ENCODE measurements around the gene THSD4.

The THSD4 gene

DNA sequence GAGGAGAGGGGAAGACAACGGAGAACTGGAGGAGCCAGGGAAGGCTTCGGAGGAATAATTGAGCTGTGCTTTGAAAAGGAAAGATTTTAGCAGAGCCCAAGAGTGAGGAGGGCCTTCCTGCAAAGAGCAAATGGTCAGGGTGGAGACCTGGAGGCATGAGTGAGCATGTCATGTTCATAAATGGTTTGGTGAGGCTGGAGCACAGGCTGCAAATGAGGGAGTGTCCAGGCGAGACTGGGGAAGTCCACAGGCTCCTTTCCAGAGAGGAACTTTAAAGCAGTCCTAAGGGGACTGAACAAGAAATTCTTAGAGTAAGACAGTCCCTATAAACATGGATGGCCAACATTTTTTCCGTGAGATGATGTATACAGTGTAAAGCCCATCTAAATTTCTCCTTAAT is 108.8 kb downstream of the THSD4 start:
- no peak for DNase-seq (ENCODE audit: low read depth in 2 of 2)

DNA sequence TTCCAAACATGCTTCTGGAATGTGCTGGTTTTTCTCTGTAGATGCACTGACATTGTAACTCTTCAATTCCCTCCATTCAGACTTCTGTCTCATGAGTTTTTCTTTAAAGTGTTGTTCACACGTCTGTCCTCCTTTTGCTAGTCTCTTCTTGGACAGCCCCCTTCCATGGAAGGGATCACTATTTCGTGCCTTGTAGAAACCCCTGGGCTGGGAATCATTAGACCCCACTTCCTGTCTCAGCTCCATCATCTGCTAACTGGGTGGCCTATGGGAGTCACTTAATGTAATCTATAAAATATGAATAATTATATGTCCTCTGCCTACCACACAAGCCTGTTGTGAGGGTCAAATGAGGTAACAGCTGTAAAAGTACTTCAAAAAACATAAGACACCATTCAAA is 110.6 kb downstream of the THSD4 start:
- DNase-seq (ENCODE audit: low read depth in 2 of 2), result no peak

DNA sequence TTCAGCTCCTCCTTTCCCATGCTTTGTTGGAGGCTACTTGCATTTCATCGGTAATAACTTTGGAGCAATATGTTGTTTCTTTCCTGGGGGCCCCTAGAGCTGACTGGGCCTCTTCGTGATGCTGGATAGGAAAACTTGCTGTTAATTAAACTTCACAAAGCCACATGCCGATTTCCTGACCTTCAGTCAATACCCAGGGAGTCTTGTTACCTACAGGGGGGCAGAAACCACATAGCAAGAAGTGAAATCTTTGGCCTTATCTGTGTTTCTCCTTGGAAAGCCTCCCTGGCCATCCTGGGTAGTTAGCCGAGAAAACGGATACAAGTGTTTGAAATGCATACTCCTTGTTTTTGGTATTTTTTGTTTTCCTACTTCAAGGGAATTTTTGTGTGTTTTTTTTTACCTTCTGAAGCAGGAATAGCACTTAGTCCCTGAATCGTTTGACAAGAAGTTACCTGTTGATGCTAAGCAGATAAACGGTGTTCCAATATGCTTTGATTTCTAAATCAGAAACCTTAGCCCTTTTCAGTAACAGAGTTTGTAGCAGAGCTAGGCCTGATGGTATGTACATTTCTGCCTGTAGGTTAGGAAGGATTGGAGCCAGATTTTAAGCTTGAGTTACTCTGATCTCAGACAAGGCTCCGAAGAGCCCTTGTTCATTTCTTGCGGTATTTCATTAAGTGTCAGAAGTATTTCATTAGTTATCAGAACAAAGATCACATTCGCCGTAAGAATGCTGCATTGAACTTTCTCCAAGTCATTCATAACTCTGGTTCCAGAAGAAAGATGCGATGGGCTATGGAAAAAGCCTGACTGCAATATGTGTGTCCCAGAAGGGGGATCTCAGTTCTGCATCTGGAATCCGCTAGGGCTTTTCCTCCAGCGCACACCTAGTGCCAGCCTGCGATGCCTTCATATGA is 111.5 kb downstream of the THSD4 start:
- DNase-seq (ENCODE audit: low read depth in 2 of 2), result peak; percentile 57 to 63

DNA sequence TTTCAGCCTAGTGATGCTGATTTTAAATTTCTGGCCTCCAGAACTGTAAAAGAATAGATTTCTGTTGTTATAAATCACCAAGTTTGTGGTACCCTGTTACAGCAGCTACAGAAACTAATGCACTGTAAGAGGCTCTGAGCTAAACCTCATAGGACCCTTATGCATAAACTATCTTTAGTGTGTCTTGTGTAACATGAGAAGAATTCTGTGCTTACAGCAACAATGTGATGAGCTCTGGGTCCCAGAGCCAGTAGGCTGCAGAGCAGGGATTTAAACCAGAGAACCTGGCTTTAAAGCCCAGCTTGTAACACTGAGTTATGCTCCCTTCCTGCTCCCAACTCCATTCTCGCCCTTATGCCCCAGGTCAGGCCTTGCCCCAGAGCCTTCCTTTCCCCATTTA is 113.1 kb downstream of the THSD4 start:
- DNase-seq (ENCODE audit: low read depth in 2 of 2), result no peak

DNA sequence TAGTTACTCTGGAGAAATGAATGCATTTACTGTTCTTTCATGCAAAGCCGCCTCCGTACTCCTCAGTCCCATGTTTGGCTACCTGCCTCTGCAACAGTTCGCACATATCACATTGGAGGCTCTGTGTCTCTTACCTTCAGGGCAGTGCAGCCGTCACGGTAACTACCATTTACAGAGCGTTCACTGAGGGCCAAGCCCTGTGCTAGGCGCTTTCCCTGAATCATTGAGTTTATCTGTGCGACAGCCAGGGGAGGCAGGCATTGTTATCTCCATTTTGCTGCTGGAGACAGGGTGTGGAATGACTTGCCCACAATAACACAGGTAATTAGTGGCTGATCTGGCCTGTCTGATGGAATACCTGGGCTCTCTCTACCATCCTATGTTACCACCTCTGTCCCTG is 115.0 kb downstream of the THSD4 start:
- DNase-seq (ENCODE audit: low read depth in 2 of 2), result no peak

DNA sequence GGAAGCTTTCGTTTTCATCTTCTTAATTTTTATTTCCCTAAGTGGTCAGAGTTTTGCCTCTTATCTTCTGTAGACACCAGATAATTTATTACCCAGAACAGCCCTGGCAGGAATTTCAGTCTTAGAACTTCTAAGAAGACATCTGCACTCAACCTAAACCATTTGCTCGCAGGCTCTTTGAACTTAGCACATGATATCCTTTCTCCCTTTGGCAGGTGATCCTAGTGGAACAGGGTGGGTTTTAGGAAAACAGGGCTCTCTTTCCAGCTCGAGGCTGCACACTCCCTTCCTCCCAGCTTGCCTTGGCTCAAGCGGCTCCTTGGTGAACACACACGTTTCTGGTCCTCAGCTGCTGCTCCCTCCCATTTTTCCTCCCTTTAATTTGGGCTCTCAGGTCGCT is 116.5 kb downstream of the THSD4 start:
- no peak for DNase-seq (ENCODE audit: low read depth in 2 of 2)

DNA sequence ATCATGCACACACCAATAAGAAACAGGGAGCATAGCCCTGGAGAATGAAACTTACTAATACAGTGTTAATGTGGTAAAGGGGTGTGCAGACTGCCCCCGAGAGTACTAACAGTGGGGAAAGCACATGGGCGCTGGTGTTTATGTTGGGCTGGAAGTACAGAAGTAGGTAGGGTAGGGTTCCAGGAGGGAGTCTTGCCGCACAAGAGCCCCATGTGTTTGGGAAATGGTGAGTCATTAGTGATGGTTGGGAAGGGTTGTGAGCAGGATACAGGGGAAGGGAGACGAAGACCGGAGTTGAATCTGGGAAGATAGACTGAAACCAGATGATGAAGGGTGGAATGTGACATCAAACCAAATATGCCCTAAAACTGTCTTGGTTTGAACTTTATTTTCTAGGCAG is 117.1 kb downstream of the THSD4 start:
- DNase-seq (ENCODE audit: low read depth in 2 of 2), result no peak

DNA sequence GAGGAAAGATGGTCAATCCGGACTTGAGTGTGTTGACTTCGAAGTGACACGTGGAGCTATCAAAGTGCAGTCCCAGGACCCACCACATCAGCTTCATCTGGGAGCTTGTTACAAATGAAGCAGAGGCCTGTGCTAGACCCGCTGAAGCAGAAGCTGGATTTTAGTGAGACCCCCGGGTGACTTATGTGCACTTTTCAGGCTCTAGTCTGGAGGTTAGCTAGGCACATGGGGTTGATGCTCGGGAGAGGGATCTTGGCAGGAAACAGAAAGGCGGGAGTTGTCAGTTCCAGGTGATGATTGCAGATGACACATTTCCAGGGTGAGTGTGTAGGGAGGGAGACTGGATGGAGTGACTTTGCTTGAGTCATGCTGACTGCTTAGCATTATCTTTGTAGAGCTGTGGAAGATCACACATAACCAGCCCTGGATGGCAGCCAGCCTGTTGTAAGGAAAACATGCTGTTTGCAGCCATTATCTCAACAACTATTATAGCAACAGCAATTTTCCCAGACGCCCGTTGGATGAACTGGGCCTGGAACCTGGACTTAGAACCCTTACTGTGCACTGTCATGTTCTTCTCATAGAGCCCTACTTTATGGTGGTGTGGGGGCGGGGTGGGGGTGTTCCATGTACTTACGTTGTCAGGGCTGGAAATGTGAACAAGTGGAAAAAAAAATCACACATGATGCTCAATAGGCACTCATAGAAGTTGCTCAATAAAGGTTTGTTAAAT is 122.4 kb downstream of the THSD4 start:
- peak; percentile 88 to 91 for DNase-seq (ENCODE audit: low read depth in 2 of 2)

DNA sequence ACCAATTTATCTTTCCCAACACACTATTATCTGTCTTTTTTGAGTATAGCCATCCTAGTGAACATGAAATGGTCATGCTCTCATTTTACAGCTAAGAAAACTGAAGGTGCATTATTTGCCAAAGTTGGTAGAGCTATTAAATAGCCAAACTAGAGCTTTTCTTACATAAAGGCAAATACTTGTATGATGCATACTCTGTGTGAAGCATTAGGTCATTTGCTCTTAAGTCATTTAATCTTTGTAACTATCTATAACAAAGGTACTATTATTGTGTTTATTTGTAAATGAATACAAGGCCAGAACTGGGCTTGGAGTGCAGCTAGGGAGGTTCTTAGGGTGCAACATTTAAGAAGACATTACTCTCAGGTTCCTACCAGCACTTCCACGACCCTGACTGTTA is 123.7 kb downstream of the THSD4 start:
- no peak for DNase-seq (ENCODE audit: low read depth in 2 of 2)

DNA sequence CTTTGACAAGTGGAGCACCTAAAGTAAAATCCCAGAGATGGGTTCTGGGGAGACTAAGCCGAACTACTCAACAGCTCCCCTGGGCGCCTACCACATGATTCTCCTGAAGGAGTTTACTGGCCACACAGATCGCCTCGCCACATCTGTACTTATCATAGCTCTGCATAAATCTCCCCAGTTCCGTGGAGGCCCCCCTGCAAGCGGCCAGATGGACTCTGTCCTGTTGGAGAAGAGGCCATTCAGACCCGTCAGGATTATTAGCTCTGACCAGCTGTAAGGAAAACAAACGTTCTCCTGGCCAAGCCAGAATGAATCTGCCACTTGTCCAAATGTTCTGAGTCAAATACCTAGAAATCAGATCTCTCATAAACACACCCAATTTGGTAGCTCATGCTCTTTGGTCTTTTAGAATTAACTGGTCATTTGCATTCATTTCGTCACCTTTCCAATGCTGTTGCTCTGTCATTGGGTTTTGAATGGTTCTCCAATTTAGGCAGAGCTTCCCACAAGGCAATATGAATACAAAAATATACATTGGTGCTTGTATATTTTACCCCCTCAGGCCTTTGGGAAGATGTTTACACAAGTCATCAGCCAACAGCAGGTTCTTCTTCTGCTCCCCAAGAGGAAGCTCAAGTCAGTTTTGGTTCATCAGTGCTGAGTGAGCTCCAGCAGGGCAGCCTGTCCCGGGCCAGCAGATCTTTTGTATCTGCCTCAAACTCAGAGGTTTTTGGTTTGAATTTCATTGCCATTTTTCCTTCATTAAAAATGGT is 124.5 kb downstream of the THSD4 start:
- DNase-seq (ENCODE audit: low read depth in 2 of 2), result no peak

DNA sequence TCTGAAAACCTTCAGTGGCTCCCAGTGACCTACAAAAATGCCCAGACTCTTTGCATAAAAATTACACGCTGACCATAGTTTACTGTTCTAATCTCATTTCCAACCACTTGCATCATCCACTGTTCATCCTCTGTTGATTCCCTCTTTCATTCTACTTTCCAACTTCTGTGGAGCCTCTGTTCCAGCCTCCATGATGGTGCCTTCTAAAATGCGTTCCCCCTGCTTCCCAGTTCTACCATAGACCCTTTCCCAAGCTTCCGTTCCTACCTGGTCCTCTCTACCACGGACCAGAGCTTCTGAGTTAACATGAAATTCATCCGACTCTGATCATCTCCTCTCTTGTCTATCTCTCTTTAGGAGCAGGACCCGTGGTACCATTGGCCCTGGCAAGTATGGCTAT is 127.0 kb downstream of the THSD4 start:
- DNase-seq (ENCODE audit: low read depth in 2 of 2), result no peak

DNA sequence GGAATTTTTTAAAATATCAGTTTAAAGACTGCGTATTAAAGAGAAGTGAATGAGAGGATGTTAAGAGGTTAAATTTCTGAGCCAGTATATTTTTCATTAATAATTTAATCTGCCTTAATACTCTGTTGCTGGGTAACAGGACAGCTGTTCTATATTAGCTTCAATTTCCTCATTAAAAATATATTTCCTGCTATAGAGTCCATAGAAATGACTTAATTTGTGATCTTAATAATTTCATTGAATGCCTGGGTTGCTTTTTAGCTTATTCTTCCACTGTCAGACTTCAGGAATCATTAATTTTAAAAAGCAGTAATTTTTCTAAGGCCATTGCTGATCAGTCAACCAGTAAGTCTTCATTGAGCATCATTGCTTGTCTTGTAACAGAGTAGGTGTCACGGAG is 129.0 kb downstream of the THSD4 start:
- DNase-seq (ENCODE audit: low read depth in 2 of 2), result no peak

DNA sequence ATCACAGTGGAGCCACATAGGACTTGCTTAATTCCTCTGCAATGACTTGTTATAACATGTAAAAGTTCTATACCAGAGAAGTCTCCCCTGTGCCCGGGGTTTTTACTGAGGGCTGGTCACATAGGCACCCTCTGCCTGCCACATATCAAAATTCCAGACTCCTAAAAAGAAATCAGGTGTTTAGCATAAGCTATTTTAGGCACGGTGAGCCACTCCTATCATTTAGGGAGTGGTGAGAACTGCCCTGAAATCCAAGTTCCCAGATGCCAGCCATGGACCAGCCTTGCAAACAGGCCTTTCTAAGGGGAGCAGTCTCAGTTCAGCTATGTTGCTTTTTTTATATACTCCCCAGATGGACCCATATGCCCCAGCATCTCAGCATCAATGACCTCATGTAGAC is 130.3 kb downstream of the THSD4 start:
- DNase-seq (ENCODE audit: low read depth in 2 of 2), result no peak

DNA sequence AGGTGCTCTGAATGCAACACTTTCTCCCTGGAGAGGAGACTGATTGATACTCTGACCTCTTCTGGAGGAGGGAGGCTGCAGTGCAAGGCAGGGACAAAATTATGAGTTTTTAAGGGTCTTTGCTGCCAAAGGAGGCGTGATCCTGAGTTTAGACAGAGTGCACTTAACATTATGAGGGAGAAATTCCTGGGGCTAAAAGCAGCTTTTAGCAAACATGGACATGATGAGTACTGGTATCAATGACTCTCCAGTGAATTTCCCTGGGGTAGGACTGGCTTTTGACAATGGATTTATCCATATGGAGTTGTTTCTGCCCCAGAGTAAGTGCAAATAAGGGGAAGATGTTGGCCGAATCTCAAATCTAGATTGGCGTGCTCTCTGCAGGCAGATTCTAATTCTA is 133.1 kb downstream of the THSD4 start:
- no peak for DNase-seq (ENCODE audit: low read depth in 2 of 2)

DNA sequence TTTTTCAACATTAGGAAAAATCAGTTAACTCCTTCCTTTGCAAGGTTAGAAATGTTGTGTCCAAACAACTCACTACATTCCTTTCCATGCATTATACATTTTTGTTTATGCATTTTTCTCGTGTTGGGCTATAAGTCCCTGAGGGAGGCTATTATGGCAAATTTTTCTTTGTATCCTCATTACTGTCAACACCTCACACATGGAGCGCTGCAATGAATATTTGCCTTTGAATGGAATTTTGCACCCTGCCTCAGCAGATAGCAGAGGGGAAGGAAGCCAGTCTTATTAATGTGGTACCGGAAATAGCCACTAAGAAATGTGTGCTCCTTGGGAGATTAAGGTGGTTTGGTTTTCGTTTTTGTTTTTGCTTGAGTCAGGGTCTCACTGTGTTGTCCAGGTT is 134.7 kb downstream of the THSD4 start:
- DNase-seq (ENCODE audit: low read depth in 2 of 2), result peak; percentile 32 to 36

DNA sequence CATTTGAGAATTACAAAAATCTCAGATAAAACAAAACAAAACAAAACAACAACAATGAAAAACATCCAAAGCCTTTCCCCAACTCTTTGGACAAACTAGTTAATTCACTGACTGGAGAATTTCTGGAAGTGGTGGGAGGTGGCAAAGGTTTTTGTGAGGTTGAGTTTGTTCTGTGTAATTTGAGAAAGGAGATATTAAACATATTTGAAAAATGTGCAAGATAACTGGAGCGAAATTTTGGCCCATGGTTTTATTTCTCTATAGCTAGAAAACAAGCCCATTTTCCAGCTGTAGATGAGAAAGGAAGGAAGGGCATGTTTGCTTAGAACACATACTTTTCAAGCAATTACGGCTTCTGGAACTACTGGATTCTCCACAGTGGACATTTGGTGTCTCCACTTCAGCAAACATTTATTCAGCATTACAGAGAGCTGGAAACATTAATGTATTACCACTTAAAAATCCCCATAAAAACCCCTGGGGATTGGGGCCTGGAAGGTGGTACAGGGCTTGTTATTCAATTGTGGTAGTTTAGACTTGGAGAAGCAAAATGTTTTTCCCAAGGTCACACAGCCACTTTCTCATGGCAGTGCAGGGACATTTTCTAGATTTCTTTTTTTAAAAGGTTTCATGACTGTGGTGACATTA is 135.8 kb downstream of the THSD4 start:
- DNase-seq (ENCODE audit: low read depth in 2 of 2), result no peak

DNA sequence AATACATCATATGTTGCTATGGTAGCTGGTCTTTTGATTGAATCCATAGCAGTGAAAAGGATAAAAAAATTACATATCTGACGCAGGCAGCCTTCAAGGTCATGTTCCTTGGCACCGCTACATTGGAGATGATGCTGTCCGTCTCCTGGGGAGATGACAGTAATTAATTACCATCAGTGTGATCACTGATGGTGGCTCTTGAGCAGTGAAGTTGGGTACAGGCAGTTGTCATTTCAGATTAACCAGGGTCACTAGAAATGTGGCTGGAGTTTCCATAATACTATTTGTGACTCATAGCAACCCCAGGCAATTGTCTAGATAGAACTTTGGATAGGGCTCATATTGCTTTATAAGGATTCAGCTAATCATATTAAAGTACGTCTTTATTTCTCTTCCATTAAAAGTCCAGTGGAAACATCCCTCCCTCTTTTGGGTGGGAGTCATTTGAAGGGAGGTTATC is 136.3 kb downstream of the THSD4 start:
- DNase-seq (ENCODE audit: low read depth in 2 of 2), result no peak

DNA sequence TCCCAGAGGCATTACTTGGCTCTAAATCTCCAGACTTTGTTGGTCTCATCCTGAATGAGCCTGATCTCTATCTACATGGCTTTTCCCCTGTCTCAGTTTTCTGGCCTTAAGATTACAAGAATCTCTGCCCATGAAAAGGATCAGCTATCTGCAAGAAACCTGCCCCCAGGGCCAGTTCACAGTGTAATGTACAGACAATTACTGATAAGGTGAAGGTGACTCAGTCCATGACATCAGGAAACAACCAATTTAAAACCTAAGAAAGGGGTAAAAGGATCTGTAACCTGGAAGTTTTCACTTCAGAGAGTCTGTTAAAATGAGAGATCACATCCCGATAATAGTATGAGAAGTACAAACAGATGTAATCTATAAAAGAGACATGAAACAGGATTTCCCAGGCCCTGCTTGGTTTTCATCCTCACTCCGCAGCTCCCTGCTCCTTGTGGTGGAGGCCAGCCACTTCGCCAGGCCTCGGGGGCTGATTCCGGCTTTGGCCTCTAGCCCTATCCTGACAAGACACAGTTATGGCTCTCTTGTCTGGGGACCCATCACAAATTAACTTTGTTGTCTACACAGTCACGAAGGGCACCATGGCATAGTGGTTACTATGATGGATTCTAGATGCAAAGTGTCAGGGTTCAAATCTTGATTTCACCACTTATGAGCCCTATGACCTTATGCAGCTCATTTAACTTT is 136.9 kb downstream of the THSD4 start:
- no peak for DNase-seq (ENCODE audit: low read depth in 2 of 2)

DNA sequence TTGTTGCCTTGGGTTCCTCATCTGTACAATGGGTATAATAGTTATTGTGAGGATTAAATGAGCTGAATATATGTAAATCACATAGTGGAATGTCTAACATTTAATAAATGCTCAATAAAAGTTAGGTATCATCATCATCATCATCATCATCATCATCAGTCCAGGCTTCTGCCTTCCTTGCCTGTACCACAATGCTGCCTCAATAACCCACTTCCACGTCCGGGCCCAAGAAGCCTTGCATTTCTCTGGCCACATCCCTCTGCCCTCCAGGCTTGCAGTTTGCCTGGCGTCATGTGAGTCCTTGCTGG is 137.4 kb downstream of the THSD4 start:
- DNase-seq (ENCODE audit: low read depth in 2 of 2), result no peak

DNA sequence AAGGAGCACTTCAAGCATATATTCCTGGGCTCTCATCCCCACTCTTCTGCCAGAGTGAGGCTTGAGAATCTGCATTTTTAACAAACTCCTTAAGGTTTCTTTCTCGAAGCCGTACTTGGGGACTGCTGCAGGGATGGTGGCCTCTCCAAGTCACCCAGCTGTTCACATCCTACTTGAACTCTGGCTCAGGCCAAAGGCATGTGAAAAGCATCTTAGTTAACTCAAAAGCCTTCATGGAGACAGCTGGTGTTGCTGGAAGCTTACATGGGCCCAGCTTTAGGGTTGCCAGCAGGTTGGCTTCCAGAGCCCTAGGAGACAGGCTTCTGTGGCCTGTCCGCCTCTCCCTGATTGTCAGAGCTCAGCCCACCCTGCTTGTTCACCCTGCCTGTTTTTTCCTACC is 139.2 kb downstream of the THSD4 start:
- no peak for DNase-seq (ENCODE audit: low read depth in 2 of 2)

DNA sequence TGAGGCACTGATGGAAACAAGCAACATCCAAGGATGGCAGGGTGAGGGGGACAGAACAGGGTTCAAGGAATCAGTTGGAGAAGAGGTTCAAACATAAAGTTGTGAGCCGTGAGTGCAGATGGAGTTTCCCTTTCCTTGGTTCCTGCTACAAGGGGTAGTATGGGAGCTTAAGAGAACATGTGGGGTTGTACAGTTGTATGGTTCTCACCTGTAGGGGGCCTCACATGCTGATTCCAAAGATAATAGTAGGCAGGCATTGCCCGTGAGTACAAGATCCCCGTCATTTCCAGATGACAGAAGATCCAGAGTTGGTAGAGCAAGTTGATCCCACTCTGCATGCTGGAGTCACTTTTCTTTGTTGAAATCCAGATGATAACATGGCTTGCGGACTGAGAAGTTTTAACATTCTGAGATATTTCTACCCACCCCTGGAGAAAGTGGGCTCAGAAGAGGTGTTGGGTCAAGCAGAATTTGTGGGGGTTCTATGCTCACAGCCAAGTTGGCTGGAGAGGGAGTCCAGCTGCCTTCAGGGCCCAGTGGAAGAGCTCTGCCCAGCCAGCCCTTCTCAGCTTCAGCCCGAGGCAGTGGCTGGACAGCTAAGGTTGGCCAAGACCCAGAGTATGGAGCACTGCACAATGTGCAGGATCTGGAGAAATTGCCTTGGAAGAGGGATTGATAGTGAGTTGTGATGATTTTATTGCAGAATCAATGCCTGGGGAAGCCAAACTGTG is 141.8 kb downstream of the THSD4 start:
- no peak for DNase-seq (ENCODE audit: low read depth in 2 of 2)
